HTERT RPE-1 (cell line): ENCODE measurements around the gene RBM7.

Experiments
- in situ Hi-C: fragments of 300-500 bp; cut with MboI; formaldehyde crosslinking; loops from 4 replicates; pipeline ENCODE4 v1.14.3; 2020; ENCODE audit warnings: low sequenced_read_pairs

Gene RBM7

DNA sequence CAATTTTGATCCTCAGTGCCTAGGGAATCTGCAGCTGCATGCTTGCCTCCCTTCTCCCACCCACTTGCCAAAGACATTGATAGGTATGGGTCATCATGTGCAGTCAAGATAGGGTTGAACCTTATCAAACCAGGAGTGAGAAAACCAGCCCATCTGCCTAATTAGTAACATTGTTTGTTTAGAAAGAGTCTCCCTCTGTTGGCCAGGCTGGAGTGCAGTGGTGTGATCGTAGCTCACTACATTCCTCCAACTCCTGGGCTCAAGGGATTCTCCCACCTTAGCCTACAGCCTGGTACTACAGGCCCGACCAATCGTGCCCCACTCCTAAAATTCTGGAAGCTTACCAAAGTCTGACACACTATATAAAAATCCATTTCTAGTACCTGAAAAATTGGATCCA is 4.7 kb upstream of the RBM7 start:
- in situ Hi-C loops, result no loop called here

DNA sequence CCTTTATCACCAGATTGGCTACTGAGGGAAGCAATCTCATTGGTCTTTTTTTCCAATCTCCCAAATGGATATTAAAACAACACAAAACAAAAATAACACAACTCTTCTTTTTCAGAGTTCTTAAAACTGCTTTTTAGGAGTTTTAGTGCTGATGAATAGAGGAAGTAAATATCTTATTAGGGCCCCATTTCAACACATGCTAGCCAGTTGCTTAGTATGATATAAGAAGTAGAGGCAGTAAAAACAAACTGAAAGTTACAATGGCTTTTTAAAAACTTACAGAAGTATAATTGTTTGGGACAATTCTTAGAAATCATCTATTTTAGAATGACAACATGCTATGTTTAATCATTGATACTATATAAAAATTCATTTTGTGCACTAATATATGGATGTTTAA is 3.5 kb upstream of the RBM7 start:
- in situ Hi-C loops, result no loop called here

- in situ Hi-C loops, result no loop called here
Measured at GRCh38 chr11:114397349-114397982, 3.0 kb upstream of the RBM7 start.

GRCh38 chr11:114398303-114398920 is 2.1 kb upstream of the RBM7 start:
- in situ Hi-C loops, result no loop called here

- in situ Hi-C loops, result no loop called here
Measured at GRCh38 chr11:114399490-114400215, 813 bp upstream of the RBM7 start.

DNA sequence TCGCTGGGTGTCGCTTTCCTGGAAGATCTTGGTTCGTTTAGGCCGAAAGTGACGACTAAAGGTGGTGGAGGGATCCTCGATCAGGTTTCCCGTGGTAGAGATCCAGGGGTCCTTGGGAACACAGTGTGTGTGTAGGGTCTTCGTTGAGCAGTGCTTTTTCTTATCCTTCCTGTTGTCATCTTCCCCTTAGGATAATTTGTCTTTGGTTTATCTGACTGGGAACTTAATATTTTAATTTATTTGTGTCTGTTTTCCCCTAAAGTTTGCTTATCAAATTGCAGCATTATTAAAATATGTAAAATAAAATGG is 403 bp downstream of the RBM7 start:
- in situ Hi-C loops, result no loop called here

GRCh38 chr11:114401311-114401710 is 845 bp downstream of the RBM7 start:
- in situ Hi-C loops, result no loop called here

- in situ Hi-C loops, result no loop called here
Measured at GRCh38 chr11:114412946-114413345, 12.5 kb downstream of the RBM7 start.

GRCh38 chr11:114413958-114414357 is 13.5 kb downstream of the RBM7 start:
- in situ Hi-C loops, result no loop called here

- in situ Hi-C loops, result no loop called here
Measured at GRCh38 chr11:114416441-114416961, 16.0 kb downstream of the RBM7 start.

DNA sequence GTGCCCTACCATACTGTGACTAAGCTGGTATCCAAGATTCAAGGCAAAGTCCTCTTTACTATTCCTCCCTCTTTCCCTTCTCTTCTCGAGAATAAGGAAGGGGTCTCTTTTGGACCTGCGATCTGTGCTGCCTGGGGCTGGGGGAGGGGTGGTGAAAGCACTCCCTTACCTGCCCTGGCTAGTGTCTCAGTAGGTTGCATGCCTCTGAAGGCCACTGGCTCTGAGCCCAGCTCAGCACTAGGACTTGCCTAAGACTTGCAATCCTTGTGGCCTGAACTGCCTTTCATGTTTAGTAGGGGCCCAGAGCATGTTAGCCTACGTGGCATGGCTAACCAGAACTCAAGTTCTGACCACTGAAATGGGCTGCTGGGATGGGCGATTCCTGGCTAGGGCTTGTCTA is 25.8 kb downstream of the RBM7 start:
- in situ Hi-C loops, result no loop called here

GRCh38 chr11:114430290-114430689 is 29.8 kb downstream of the RBM7 start:
- in situ Hi-C loops, result no loop called here

- in situ Hi-C loops, result no loop called here
Measured at GRCh38 chr11:114432893-114433292, 32.4 kb downstream of the RBM7 start.

GRCh38 chr11:114433376-114433775 is 32.9 kb downstream of the RBM7 start:
- in situ Hi-C loops, result no loop called here

DNA sequence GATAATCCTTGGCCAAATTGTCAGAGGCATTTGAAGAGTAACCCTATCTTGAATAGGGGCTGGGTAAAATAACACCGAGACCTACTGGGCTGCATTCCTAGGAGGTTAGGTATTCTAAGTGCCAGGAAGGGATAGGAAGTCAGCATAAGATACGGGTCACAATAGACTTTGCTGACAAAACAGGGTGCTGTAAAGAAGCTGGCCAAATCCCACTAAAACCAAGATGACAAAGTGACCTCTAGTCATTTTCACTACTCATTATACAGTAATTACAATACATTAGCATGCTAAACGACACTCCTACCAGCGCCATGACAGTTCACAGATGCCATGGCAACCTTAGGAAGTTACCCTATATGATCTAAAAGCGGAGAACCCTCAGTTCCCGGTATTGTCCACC is 37.8 kb downstream of the RBM7 start:
- in situ Hi-C loops, result no loop called here

- in situ Hi-C loops, result no loop called here
Measured at GRCh38 chr11:114439229-114440120, 39.0 kb downstream of the RBM7 start, which contains the start of gene REXO2. REXO2 (plus strand) TSS chr11:114439467; CDS start chr11:114439529, 62 bp downstream.

GRCh38 chr11:114440121-114440860 is 39.8 kb downstream of the RBM7 start:
- in situ Hi-C loops, result no loop called here

GRCh38 chr11:114440971-114441763 is 40.7 kb downstream of the RBM7 start:
- in situ Hi-C loops, result no loop called here

GRCh38 chr11:114441921-114442320 is 41.5 kb downstream of the RBM7 start:
- in situ Hi-C loops, result no loop called here

GRCh38 chr11:114442536-114442935 is 42.1 kb downstream of the RBM7 start:
- in situ Hi-C loops, result no loop called here
